Neutrophil (primary cell): Measurements from ENCODE around the gene PPP1R18.

Experiments
- H3K27ac ChIP-seq: fragments of 200-600 bp; sonication (generic); 2 replicates; pipeline ENCODE4 v1.5.1; 2016; ENCODE audit warnings: mild to moderate bottlenecking, moderate library complexity
- H3K27me3 ChIP-seq: fragments of 200-600 bp; sonication (generic); 2 replicates; pipeline ENCODE4 v1.6.0; 2016; ENCODE audit warnings: mild to moderate bottlenecking
- H3K36me3 ChIP-seq: fragments of 200-600 bp; sonication (generic); 2 replicates; pipeline ENCODE4 v1.5.1; 2017
- H3K4me1 ChIP-seq, 2 experiments: fragments of 200-600 bp in 1 of 2; sonication (generic) in 1 of 2; 1 replicate in 1 of 2; 2 replicates in 1 of 2; pipeline versions ENCODE4 v1.5.1 to v1.6.1; 2013 to 2016; ENCODE audit warnings: low read depth in 1 of 2, low read length in 1 of 2, mild to moderate bottlenecking in 1 of 2, moderate library complexity in 1 of 2; ENCODE audit not compliant: control insufficient read depth in 1 of 2, insufficient read depth in 1 of 2
- H3K4me3 ChIP-seq, 2 experiments: fragments of 200-600 bp in 1 of 2; sonication (generic) in 1 of 2; 1 replicate in 1 of 2; 2 replicates in 1 of 2; pipeline ENCODE4 v1.5.1; 2013 to 2016; ENCODE audit warnings: low read depth in 1 of 2, low read length in 1 of 2, mild to moderate bottlenecking in 1 of 2, moderate library complexity in 1 of 2
- H3K9me3 ChIP-seq: fragments of 200-600 bp; sonication (generic); 2 replicates; pipeline ENCODE4 v1.5.1; 2016
- TF ChIP-seq, protein P1 (sequence below): fragments of 200-600 bp; sonication (generic); IDR thresholded peaks from 2 replicates; pipeline ENCODE4 v1.5.1; 2016; ENCODE audit warnings: antibody characterized with exemption

The PPP1R18 gene

DNA sequence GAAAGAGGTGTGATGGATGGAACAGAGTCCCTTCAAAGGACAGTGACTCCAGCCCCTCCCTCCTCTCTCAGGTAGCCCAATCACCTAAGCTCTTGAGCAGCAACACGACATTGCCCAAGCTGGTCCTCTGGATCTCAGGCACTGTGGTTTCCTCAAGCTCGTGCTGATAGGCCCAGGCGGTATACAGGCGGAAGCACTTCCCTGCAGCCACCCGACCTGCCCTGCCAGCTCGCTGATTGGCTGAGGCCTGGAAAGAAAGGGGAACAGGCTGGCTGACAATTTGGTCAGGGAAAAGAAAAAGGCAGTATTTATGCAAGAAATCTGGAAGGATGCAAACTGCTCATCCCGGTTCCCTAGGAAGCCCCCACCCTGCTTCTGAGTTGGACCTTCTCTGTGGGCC lies 29.9 kb downstream of the PPP1R18 start:
- Histone ChIP-seq H3K36me3 (peaks cover 99% of the 10 kb centered on the region), H3K4me3 (no peak overlapping the region), H3K27ac (peak overlapping the region; percentile 50), H3K9me3 (no peaks in the 10 kb centered on the region), H3K27me3 (no peaks in the 10 kb centered on the region), H3K4me1 (peaks cover 9 to 11% of the 10 kb centered on the region in 2 experiments)
- TF ChIP-seq, protein P1, sequence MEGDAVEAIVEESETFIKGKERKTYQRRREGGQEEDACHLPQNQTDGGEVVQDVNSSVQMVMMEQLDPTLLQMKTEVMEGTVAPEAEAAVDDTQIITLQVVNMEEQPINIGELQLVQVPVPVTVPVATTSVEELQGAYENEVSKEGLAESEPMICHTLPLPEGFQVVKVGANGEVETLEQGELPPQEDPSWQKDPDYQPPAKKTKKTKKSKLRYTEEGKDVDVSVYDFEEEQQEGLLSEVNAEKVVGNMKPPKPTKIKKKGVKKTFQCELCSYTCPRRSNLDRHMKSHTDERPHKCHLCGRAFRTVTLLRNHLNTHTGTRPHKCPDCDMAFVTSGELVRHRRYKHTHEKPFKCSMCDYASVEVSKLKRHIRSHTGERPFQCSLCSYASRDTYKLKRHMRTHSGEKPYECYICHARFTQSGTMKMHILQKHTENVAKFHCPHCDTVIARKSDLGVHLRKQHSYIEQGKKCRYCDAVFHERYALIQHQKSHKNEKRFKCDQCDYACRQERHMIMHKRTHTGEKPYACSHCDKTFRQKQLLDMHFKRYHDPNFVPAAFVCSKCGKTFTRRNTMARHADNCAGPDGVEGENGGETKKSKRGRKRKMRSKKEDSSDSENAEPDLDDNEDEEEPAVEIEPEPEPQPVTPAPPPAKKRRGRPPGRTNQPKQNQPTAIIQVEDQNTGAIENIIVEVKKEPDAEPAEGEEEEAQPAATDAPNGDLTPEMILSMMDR, result no peak

DNA sequence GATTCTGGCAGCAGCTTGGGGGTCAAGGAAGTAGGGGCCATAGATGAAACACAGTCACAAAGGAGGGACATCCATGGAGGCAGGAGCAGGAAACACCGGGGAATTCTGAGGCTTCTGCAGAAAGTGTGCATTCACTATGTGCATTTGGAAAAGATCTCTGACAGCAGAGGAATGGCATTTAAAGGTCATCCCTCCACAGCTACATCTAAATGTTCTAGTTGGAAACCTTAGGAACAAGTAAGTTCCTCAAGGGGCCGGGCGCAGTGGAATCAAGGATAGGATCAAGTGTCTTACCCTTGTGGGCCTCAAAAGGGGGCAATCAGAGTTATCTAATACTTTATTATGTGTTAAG lies 30.7 kb downstream of the PPP1R18 start:
- no peaks in the 10 kb centered on the region for H3K27me3 ChIP-seq
- H3K4me1 ChIP-seq, result peaks cover 9 to 11% of the 10 kb centered on the region in 2 experiments
- no peak overlapping the region for H3K27ac ChIP-seq
- TF ChIP-seq, protein P1, result no peak
- H3K9me3 ChIP-seq, result no peaks in the 10 kb centered on the region
- H3K36me3 ChIP-seq, result peaks cover 99% of the 10 kb centered on the region
- no peak overlapping the region for H3K4me3 ChIP-seq

DNA sequence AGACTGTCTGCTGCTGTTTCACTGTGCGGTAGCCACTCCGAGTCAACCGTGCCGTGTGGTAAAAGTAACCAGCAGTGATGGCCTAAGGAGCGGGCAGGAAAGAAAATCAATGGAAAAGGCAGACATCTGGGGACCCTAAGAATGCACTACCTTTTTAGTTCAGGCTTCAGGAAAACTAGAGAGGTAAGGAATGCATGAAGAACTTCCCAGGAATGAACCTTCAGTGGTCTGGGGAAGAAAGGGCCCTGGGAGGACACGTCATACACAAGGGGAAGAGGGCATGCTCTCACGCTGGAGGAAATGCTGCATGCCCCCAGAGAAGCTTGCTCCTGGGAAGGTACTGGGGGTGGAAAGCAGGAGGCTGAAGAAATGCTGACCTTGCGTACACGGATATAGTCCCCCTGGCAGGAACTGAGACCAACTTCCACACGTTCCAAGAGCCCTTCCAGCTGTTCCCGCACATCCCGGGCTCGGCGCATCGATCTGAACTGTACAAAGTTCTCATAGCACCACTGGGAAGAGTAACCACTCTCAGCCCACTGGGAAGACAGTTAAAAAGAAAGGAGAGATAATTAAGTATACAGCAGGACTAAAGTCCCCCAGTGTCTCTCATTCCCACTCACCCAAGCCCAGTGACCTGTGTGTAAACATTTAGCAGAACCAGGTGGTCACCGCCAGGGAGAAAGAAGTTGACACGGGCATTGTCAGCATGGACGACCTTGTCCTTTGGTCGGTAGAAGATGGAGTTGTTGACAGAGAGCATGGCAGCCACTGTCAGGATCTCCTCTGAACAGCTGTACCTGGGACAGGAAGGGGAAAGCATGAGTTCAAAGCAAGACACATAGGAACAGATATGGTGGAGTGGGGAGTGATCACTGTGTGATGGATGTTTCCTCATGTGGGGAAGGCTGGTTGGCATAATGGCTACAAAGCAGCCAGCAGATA lies 31.4 kb downstream of the PPP1R18 start:
- peaks cover 92% of the 10 kb centered on the region for H3K36me3 ChIP-seq
- H3K4me3 ChIP-seq, result no peak overlapping the region
- H3K4me1 ChIP-seq, result peaks cover 9 to 11% of the 10 kb centered on the region in 2 experiments
- no peaks in the 10 kb centered on the region for H3K27me3 ChIP-seq
- no peaks in the 10 kb centered on the region for H3K9me3 ChIP-seq
- TF ChIP-seq, protein P1, result no peak
- no peak overlapping the region for H3K27ac ChIP-seq

DNA sequence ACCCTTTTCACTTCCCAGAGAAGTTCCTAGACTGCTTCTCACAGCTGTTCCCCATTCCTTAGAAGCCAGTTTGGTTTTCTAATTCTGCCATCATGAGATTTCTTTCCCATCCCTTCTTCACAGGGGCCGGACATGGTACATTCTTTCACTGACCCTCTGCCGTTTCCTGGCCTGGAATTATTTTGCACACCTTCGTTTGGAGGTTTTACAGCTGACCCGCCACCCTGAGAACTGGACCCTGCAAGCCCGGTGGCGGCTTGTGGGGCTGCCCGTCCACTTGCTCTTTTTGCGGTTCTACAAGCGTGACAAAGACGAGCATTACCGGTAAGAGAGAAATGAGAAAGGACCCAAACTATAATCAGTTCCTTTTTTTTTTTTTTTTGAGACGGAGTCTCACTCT lies 35.3 kb downstream of the PPP1R18 start:
- no peaks in the 10 kb centered on the region for H3K9me3 ChIP-seq
- H3K4me3 ChIP-seq, result no peak overlapping the region
- H3K4me1 ChIP-seq, result peaks cover 13 to 14% of the 10 kb centered on the region in 2 experiments
- H3K36me3 ChIP-seq, result peaks cover 54% of the 10 kb centered on the region
- TF ChIP-seq, protein P1, result no peak
- H3K27me3 ChIP-seq, result no peaks in the 10 kb centered on the region
- H3K27ac ChIP-seq, result no peak overlapping the region

DNA sequence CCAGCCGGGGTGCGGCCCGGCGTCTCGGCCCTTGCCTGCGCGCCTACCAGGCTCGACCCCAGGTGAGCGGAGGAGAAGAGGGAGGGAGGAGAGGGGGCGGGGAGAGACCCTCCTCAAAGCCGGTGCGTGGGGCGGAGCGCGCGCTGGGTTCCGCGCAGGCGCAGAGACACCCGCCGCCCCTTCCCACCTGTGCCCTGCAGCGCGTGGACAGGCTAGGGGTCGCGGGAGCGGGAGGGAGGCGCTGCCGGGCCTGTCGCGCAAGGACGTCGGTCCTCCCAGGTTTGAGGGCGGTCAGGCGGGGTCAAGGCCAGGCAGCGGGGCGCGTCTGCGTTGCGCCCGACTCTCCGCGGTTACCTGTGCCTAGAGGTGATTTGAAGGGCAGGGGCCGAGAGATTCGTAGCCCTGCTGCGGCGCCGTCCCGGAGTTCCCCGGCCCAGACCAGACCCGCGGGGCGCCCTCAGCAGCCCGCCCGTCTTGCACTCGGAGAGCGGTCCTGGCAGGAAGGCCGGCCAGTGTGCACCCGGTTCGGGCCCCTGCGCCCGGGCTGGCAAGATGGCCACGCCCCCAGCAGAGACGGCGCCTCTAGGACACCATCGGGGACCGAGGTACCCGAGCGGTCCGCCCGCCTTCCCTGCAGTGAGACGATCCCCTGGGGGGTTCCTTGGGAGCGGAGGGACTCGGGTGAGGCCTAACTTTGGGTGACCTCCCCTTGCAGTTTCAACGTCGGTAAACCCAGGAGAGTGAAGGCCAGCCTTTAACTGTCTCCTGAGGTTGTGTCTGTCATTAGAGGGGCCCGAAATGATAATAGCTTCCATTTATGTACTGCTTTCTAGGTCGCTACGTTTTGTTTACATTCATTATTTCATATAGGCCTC lies 39.0 kb downstream of the PPP1R18 start:
- TF ChIP-seq, protein P1, result no peak
- H3K27me3 ChIP-seq, result no peaks in the 10 kb centered on the region
- H3K36me3 ChIP-seq, result peaks cover 17% of the 10 kb centered on the region
- peaks cover 48 to 51% of the 10 kb centered on the region in 2 experiments for H3K4me1 ChIP-seq
- peak overlapping the region; percentile 96 to 97 for H3K4me3 ChIP-seq
- H3K27ac ChIP-seq, result peak overlapping the region; percentile 95
- no peaks in the 10 kb centered on the region for H3K9me3 ChIP-seq
